Measurements from ENCODE around the gene CCNA2.
A peak's percentile ranks its signal among the peaks of the same experiment; 100 is the strongest.

CCNA2 gene

GRCh38 chr4:121811122-121811521 is 12.6 kb downstream of the CCNA2 start:
- no peak overlapping the region for H3K27ac ChIP-seq (ENCODE audit: insufficient read depth, low read depth, low read length, poor library complexity, severe bottlenecking)
- H3K27me3 ChIP-seq (ENCODE audit: control insufficient read depth, insufficient read depth, low read length, poor library complexity, severe bottlenecking): no peaks in the 10 kb centered on the region
- H3K9me3 ChIP-seq (ENCODE audit: control insufficient read depth, low read length): no peaks in the 10 kb centered on the region
- H3K4me3 ChIP-seq (ENCODE audit: insufficient read depth, low read depth, low read length): no peak overlapping the region
- no peaks in the 10 kb centered on the region for H3K4me1 ChIP-seq (ENCODE audit: control insufficient read depth, insufficient read depth, low read length)
- peaks cover 66% of the 10 kb centered on the region for H3K36me3 ChIP-seq (ENCODE audit: control insufficient read depth, insufficient read depth, low read length)

DNA sequence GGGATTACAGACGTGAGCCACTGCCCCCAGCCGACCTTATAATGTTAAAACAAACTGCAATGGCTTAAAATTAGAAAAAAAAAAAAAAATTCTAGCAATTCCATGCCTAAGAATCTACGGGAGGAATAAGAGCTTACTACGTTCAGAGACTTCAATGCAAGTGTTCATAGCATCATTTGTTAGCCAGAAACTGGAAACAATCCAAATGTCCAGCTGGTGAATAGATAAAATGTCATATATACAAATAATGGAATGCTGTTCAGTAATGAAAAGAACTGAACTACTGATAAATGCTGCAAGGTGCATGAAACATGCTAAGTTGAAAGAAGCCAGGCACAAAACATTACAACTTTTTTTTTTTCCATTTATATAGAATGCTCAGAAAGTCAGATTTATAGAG is 17.3 kb downstream of the CCNA2 start:
- WGBS, 2 experiments: 86 to 97% methylated on average over 4 of the region's 4 CpGs
- Histone ChIP-seq H3K4me3 (ENCODE audit: insufficient read depth, low read depth, low read length) (no peak overlapping the region), H3K27ac (ENCODE audit: insufficient read depth, low read depth, low read length, poor library complexity, severe bottlenecking) (no peak overlapping the region), H3K27me3 (ENCODE audit: control insufficient read depth, insufficient read depth, low read length, poor library complexity, severe bottlenecking) (no peaks in the 10 kb centered on the region), H3K9me3 (ENCODE audit: control insufficient read depth, low read length) (no peaks in the 10 kb centered on the region), H3K36me3 (ENCODE audit: control insufficient read depth, insufficient read depth, low read length) (peaks cover 62% of the 10 kb centered on the region), H3K4me1 (ENCODE audit: control insufficient read depth, insufficient read depth, low read length) (peaks cover 5% of the 10 kb centered on the region)

DNA sequence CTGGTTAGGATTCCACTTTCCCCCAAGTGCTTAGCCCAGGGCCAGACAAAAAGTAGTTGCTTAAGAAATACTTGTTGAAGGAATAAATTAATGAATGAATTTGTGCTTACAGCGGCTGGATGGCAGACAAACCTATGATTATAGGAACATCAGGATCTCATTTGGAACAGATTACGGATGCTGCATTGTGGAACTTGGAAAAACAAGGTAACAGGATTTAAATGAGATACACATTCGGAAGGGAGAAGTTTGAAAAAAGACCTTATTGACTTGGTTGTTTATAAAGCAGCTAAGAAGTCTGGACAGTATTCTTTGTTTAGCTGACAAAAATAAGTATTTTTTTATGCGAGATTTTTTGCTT is 22.0 kb downstream of the CCNA2 start:
- no peaks in the 10 kb centered on the region for H3K9me3 ChIP-seq (ENCODE audit: control insufficient read depth, low read length)
- H3K4me1 ChIP-seq (ENCODE audit: control insufficient read depth, insufficient read depth, low read length): peaks cover 5% of the 10 kb centered on the region
- WGBS, 2 experiments: 24% methylated on average over 4 of the region's 4 CpGs
- peak overlapping the region; percentile 47 for H3K27ac ChIP-seq (ENCODE audit: insufficient read depth, low read depth, low read length, poor library complexity, severe bottlenecking)
- peak overlapping the region; percentile 78 for H3K4me3 ChIP-seq (ENCODE audit: insufficient read depth, low read depth, low read length)
- H3K36me3 ChIP-seq (ENCODE audit: control insufficient read depth, insufficient read depth, low read length): peaks cover 29% of the 10 kb centered on the region
- H3K27me3 ChIP-seq (ENCODE audit: control insufficient read depth, insufficient read depth, low read length, poor library complexity, severe bottlenecking): no peaks in the 10 kb centered on the region

DNA sequence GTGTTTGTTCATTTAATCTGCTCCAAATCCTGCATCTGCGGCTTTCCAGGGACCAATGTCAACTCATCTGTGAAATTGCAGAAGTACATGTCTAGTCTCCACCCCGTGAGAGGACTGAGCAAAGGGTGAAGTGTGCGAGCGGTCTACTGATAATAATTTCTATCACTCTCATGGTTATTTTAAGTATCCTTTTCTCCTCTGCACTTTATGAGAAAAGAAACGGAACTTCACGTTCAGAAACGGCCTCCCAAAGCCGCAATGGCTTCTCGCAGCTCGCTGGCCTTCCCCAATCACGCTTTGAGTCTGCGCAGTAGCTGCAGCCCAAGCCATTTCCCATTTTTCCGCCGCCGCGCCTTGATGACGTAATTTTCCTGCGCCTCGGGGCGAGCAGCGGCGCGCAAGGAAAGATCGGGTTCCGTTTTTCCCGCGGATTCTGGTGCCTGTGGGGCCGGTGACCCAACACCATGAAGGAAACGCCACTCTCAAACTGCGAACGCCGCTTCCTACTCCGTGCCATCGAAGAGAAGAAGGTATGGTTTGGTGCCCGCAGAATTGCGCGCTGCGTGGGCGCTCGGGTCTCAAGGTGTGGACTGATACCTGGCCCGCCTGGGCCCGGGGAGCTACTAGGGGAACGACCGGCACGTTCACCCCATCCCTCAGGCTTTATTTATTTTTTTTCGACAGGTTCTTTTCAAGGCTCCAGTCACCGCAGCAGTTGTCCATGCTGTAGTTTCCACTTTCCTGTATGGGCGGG is 22.5 kb downstream of the CCNA2 start, which contains the start of gene EXOSC9:
Gene EXOSC9 (plus strand): TSS at position 363 of the 754 bp plus-strand sequence. CDS start 102 bp downstream, at position 465.
- WGBS, 2 experiments: 2% methylated on average over 48 of the region's 48 CpGs

GRCh38 chr4:121800638-121800960 is 23.1 kb downstream of the CCNA2 start:
- H3K27ac ChIP-seq (ENCODE audit: insufficient read depth, low read depth, low read length, poor library complexity, severe bottlenecking): peak overlapping the region; percentile 30
- peak overlapping the region; percentile 78 for H3K4me3 ChIP-seq (ENCODE audit: insufficient read depth, low read depth, low read length)
- H3K36me3 ChIP-seq (ENCODE audit: control insufficient read depth, insufficient read depth, low read length): peaks cover 24% of the 10 kb centered on the region
- H3K4me1 ChIP-seq (ENCODE audit: control insufficient read depth, insufficient read depth, low read length): peaks cover 5% of the 10 kb centered on the region
- 78 to 79% methylated on average over 8 of the region's 8 CpGs for WGBS, 2 experiments
- no peaks in the 10 kb centered on the region for H3K9me3 ChIP-seq (ENCODE audit: control insufficient read depth, low read length)
- no peaks in the 10 kb centered on the region for H3K27me3 ChIP-seq (ENCODE audit: control insufficient read depth, insufficient read depth, low read length, poor library complexity, severe bottlenecking)

More for the DNA sequence above, 22.5 kb downstream of the CCNA2 start, which contains the start of gene EXOSC9:
- Histone ChIP-seq H3K27ac (ENCODE audit: insufficient read depth, low read depth, low read length, poor library complexity, severe bottlenecking) (peak within 1 kb of the TSS; percentile 47), H3K36me3 (ENCODE audit: control insufficient read depth, insufficient read depth, low read length) (peaks cover 24% of the 10 kb centered on the region), H3K4me3 (ENCODE audit: insufficient read depth, low read depth, low read length) (peak within 1 kb of the TSS; percentile 78), H3K9me3 (ENCODE audit: control insufficient read depth, low read length) (no peaks in the 10 kb centered on the region), H3K27me3 (ENCODE audit: control insufficient read depth, insufficient read depth, low read length, poor library complexity, severe bottlenecking) (no peaks in the 10 kb centered on the region), H3K4me1 (ENCODE audit: control insufficient read depth, insufficient read depth, low read length) (peaks cover 5% of the 10 kb centered on the region)

DNA sequence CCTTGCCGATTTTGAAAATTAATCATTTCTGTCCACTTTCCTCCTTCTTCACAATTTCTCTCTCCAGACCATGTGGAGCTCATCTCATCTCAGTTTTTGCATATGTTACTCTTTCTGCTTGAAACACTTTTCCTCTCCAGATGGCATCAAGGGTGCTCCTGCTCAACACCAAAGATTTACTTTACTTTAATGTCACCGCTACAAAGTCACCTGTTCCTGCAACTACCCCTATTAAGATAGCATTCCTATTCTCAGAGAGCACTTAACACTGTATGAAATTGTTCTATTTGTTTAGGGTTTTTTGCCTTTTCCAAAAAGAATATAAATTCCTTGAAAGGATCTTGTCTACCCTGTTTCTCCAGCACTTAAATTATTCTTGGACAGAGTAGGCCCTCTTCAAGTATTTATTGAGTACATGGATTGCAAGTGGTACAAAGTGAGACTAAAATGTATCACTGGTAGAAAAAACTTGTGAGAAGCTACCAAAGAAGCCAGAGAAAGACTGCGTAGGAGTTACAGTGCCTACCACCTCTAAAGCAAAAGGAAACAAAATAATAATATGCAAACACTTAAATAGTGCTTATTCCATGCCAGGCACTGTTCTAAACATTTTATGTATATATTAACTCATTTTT is 23.7 kb downstream of the CCNA2 start:
- H3K27ac ChIP-seq (ENCODE audit: insufficient read depth, low read depth, low read length, poor library complexity, severe bottlenecking): no peak overlapping the region
- no peak overlapping the region for H3K4me3 ChIP-seq (ENCODE audit: insufficient read depth, low read depth, low read length)
- 93% methylated on average over 3 of the region's 3 CpGs for WGBS, 2 experiments

DNA sequence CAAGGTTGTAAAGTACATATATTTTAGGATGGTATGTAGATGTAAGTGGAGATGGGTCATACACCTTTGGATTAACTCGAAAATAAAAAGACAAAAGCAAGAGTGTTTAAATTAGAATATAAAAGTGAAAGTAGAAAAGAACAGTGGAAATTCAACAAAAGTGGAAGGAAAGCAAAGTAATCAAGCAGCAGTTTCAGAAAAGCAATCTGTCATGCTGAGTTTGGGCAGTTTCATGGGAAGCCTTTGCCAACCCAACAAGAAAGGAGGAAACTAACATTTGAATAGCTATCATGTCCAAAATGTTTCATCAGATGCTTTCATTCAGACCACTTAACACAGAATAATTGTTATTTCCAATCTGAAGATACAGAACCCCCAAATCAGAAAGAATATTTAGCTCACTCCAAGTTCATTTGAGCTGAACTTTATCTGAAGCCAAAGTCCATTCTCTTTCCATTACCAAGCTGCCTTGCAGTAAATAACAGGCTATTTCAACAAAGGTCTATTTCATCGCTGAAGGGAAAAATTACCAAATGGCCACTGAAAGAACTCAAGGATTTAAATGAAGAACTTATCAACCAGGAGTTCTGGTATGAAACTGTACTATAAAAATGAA is 24.4 kb downstream of the CCNA2 start:
- H3K9me3 ChIP-seq (ENCODE audit: control insufficient read depth, low read length): no peaks in the 10 kb centered on the region
- no peak overlapping the region for H3K27ac ChIP-seq (ENCODE audit: insufficient read depth, low read depth, low read length, poor library complexity, severe bottlenecking)
- no peaks in the 10 kb centered on the region for H3K27me3 ChIP-seq (ENCODE audit: control insufficient read depth, insufficient read depth, low read length, poor library complexity, severe bottlenecking)
- H3K36me3 ChIP-seq (ENCODE audit: control insufficient read depth, insufficient read depth, low read length): peaks cover 16% of the 10 kb centered on the region
- 94 to 100% methylated on average over 2 of the region's 2 CpGs for WGBS, 2 experiments
- no peak overlapping the region for H3K4me3 ChIP-seq (ENCODE audit: insufficient read depth, low read depth, low read length)
- peaks cover 5% of the 10 kb centered on the region for H3K4me1 ChIP-seq (ENCODE audit: control insufficient read depth, insufficient read depth, low read length)

More for the DNA sequence above, 23.7 kb downstream of the CCNA2 start:
- no peaks in the 10 kb centered on the region for H3K9me3 ChIP-seq (ENCODE audit: control insufficient read depth, low read length)
- peaks cover 5% of the 10 kb centered on the region for H3K4me1 ChIP-seq (ENCODE audit: control insufficient read depth, insufficient read depth, low read length)
- H3K36me3 ChIP-seq (ENCODE audit: control insufficient read depth, insufficient read depth, low read length): peaks cover 23% of the 10 kb centered on the region
- H3K27me3 ChIP-seq (ENCODE audit: control insufficient read depth, insufficient read depth, low read length, poor library complexity, severe bottlenecking): no peaks in the 10 kb centered on the region

- Histone ChIP-seq H3K36me3 (ENCODE audit: control insufficient read depth, insufficient read depth, low read length) (no peaks in the 10 kb centered on the region), H3K4me1 (ENCODE audit: control insufficient read depth, insufficient read depth, low read length) (no peaks in the 10 kb centered on the region), H3K4me3 (ENCODE audit: insufficient read depth, low read depth, low read length) (no peak overlapping the region), H3K9me3 (ENCODE audit: control insufficient read depth, low read length) (no peaks in the 10 kb centered on the region), H3K27me3 (ENCODE audit: control insufficient read depth, insufficient read depth, low read length, poor library complexity, severe bottlenecking) (no peaks in the 10 kb centered on the region), H3K27ac (ENCODE audit: insufficient read depth, low read depth, low read length, poor library complexity, severe bottlenecking) (no peak overlapping the region)
Observed at GRCh38 chr4:121796283-121796682, 27.4 kb downstream of the CCNA2 start.

GRCh38 chr4:121794505-121795188 is 29.0 kb downstream of the CCNA2 start:
- Histone ChIP-seq H3K27me3 (ENCODE audit: control insufficient read depth, insufficient read depth, low read length, poor library complexity, severe bottlenecking) (no peaks in the 10 kb centered on the region), H3K36me3 (ENCODE audit: control insufficient read depth, insufficient read depth, low read length) (no peaks in the 10 kb centered on the region), H3K4me1 (ENCODE audit: control insufficient read depth, insufficient read depth, low read length) (no peaks in the 10 kb centered on the region), H3K9me3 (ENCODE audit: control insufficient read depth, low read length) (no peaks in the 10 kb centered on the region), H3K27ac (ENCODE audit: insufficient read depth, low read depth, low read length, poor library complexity, severe bottlenecking) (no peak overlapping the region), H3K4me3 (ENCODE audit: insufficient read depth, low read depth, low read length) (no peak overlapping the region)
- 84 to 90% methylated on average over 5 of the region's 5 CpGs for WGBS, 2 experiments

DNA sequence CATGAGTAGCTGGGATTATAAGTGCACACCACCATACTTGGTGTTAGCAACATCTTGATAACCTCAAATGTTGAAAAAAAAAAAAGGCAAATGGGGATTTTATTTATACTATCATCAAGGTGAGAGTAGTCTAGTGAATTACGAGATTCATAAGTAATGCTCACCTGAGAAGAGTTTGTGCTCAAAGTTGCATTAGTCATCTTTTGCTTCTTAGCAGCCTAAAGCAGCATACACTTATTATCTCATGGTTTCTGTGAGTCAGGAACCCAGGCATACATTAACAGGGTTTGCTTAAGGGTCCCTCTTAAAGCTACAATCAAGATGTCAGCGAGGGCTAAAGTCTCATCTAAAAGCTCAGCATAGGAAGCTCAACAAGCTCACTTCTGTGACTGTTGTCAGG is 30.7 kb downstream of the CCNA2 start:
- H3K9me3 ChIP-seq (ENCODE audit: control insufficient read depth, low read length): no peaks in the 10 kb centered on the region
- no peaks in the 10 kb centered on the region for H3K36me3 ChIP-seq (ENCODE audit: control insufficient read depth, insufficient read depth, low read length)
- 95 to 98% methylated on average over 2 of the region's 2 CpGs for WGBS, 2 experiments
- H3K27me3 ChIP-seq (ENCODE audit: control insufficient read depth, insufficient read depth, low read length, poor library complexity, severe bottlenecking): no peaks in the 10 kb centered on the region
- no peaks in the 10 kb centered on the region for H3K4me1 ChIP-seq (ENCODE audit: control insufficient read depth, insufficient read depth, low read length)
- no peak overlapping the region for H3K4me3 ChIP-seq (ENCODE audit: insufficient read depth, low read depth, low read length)
- H3K27ac ChIP-seq (ENCODE audit: insufficient read depth, low read depth, low read length, poor library complexity, severe bottlenecking): no peak overlapping the region
